PC-3 (cell line): ENCODE measurements around the gene PAPSS1.

ENCODE experiments used
- CTCF ChIP-seq: fragments of 300-600 bp; sonication (generic); conservative IDR thresholded peaks from 2 replicates; pipeline ENCODE4 v1.5.1; 2017; ENCODE audit warnings: antibody characterized with exemption, low read depth, mild to moderate bottlenecking, low read length
- EZH2 ChIP-seq: fragments of 300-600 bp; sonication (generic); IDR thresholded peaks from one replicate; pipeline ENCODE4 v1.6.1; 2017; ENCODE audit warnings: antibody characterized with exemption, mild to moderate bottlenecking, low read length; ENCODE audit not compliant: unreplicated experiment
- EZH2phosphoT487 ChIP-seq: fragments of 300-600 bp; sonication (generic); IDR thresholded peaks from 2 replicates; pipeline ENCODE4 v1.6.1; 2018; ENCODE audit warnings: mild to moderate bottlenecking, antibody characterized with exemption, low read length, borderline replicate concordance

GRCh38 chr4:107760281-107760947, 40.4 kb upstream of the PAPSS1 start:
- TF ChIP-seq CTCF (peak; percentile 53), EZH2 (no peak), EZH2phosphoT487 (no peak)
